ENCODE measurements around the gene HDLBP.

DNA sequence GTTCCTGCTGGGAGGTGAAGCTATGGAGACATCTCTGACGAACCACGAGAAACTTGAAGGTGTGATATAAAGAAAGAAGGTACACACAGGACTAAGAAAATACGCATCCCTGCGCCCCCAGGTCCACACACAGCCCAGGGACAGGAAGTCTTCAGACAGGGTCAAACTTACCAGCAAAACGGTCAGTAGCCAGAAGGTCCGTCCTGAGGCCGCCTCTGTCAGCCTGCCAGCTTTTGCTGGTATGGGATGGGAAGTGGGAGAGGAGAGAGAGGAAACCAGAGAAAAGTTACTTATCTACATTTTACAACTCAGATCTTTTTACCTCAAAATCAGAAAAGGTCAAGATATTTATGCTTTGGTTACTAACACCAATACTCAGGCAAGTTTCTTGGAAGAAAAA lies 47.2 kb downstream of the HDLBP start:
- TF ChIP-seq POLR2AphosphoS5 (IDR thresholded peaks at IDR 0.05; ENCODE audit: low read depth, low read length) = no peak
- no peak for TF ChIP-seq POLR2A (IDR thresholded peaks at IDR 0.05; ENCODE audit: low read depth, low read length)
- TF ChIP-seq TAF1 (IDR thresholded peaks at IDR 0.05; ENCODE audit: borderline replicate concordance, low read depth, low read length) = no peak

Data from GM12892 (cell line).